Stimulated activated CD4-positive, alpha-beta T cell treated with anti-CD3 and anti-CD28 coated beads, Interleukin-4, amount 100 ng/mL, for 48 hours (primary cell): ENCODE data around the gene ZNRF3.
"Not testable (repeated sequence)": the region's sequence is repeated elsewhere in the genome, so short reads cannot be mapped to it uniquely, and the experiment has no call there.

Experiments
- DNase-seq, 2 donors: peaks; one replicate each; pipeline ENCODE4 v3.0.0-alpha.2; 2020; ENCODE audit warnings: low read depth in 2 of 2

ZNRF3 gene

GRCh38 chr22:28884747-28885350 is 1.5 kb downstream of the ZNRF3 start:
- DNase-seq = no peak

- DNase-seq = no peak
These were observed 2.6 kb downstream of the ZNRF3 start for GRCh38 chr22:28885939-28886338.

DNA sequence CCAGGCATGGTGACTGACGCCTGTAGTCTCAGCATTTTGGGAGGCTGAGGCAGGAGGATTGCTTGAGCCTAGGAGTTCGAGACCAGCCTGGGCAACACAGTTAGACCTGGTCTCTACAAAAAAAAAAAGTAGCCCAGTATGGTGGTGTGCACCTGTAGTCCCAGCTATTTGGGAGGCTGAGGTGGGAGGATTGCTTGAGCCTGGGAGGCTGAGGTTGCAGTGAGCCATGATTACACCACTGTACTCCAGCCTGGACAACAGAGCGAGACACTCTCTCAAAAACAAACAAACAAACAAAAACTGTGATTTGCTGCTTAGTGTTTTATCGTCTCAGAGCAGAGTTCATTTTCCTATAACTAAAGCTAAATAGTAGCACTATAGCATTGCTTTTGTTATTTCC is 3.3 kb downstream of the ZNRF3 start:
- DNase-seq = not testable (repeated sequence)

GRCh38 chr22:28887725-28888459 is 4.5 kb downstream of the ZNRF3 start:
- DNase-seq = no peak

GRCh38 chr22:28889478-28890024 is 6.2 kb downstream of the ZNRF3 start:
- no peak for DNase-seq

- DNase-seq = no peak
These were observed 7.9 kb downstream of the ZNRF3 start for GRCh38 chr22:28891156-28891733.

DNA sequence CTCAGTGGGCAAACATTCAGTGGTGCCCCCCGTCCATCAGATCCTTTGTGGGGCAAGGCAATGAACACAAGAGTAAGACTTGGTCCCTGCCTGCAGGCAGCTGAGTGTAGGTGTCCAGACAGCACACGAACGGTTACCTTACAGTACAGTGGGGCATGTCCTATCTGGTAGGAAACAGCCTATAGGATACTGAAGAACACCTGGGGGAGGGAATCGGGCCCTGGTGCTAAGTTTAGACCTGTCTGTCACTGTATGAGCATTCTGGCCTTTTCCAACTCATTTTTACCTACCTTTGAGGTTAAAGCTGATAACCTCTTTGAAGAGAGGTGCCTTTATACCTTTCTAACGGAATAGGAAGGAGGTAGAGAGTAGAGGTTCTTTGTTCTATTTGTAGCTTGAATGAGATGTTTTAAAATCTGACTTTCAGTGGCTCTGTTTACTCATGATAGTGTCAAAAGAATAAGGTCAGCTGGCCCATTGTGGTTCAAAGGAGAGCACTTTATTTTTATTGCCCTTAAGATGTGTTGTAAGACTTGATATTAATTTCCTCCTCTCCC is 8.9 kb downstream of the ZNRF3 start:
- no peak for DNase-seq

- no peak for DNase-seq
These were observed 10.4 kb downstream of the ZNRF3 start for GRCh38 chr22:28893810-28894209.

- no peak for DNase-seq
These were observed 11.0 kb downstream of the ZNRF3 start for GRCh38 chr22:28894334-28894733.

DNA sequence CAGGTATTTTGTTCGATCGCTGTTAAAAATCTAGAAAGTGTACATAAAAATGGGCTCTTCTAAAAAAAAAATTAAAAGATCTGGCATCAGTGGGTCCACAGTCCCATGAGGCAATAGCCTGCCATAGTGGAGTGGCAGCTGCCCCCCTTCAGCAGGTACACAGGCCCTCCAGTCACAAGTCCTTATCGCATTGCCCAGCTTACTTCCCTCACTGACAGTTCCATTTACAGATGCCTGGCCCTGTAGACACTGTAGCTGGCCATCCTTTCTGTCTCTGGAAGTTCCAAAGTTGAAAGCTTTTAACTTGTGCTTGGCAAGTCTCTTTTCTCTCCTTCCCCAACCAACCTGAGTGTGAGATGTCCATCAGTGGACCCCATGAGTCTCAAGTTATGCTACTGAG is 11.4 kb downstream of the ZNRF3 start:
- no peak for DNase-seq

DNA sequence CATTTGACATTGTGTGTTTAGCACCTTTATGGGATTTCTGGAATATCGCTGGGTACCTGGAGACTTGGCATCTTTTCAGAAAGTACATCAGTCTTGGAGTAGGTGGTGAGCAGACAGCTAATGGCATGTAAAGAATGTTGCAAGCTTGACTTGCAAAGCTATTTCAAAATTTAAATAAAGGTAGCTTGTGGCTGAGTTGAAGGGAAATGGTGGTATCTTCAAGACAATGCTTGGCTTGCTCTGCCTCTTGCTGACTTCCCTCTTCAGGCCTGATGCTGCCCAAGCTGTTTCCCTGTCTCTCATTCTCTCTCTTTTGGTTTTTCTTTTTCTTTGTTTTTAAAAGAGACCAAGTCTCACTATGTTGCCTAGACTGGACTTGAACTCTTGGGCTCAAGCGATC is 13.2 kb downstream of the ZNRF3 start:
- DNase-seq = no peak

GRCh38 chr22:28898233-28898629 is 14.9 kb downstream of the ZNRF3 start:
- DNase-seq = no peak

- no peak for DNase-seq
These were observed 16.0 kb downstream of the ZNRF3 start for GRCh38 chr22:28899199-28899853.

GRCh38 chr22:28900379-28900925 is 17.1 kb downstream of the ZNRF3 start:
- no peak for DNase-seq

DNA sequence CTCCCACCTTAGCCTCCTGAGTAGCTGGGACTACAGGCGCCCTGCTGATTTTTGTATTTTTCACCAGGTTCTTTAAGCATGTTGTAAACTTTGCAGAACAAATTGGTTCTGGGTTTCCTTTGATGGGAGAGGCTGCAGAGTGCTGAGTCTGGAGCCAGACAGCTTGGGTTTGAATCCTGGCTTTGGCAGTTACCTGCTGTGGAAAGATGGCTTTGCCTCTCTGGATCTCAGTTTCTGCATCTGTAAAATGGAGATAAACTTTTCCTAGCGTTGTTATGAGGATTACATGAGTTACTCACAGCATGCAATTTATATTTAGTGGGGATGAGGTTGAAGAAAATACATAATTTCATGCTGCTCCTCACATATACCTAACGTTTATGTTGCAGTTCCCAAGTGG is 19.1 kb downstream of the ZNRF3 start:
- DNase-seq = no peak

DNA sequence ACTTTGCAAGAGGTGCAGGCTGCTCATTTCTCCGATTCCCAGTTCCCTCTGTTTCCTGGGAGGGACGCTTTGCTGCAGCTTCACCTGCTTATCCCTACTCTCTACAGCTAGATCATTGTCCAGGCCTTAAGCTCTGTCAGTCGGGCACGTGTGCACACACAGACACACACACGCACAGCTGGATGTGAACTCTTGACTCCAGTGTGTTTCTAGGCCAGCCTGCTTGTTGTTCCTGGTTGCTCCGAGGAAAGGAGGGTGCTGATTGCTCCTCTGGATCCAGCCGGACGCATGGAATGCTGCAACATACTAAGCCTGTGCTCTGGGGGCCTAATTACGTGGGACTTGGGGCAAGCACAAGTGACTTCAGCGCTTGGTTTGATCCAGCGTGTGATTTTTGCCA is 19.7 kb downstream of the ZNRF3 start:
- no peak for DNase-seq

DNA sequence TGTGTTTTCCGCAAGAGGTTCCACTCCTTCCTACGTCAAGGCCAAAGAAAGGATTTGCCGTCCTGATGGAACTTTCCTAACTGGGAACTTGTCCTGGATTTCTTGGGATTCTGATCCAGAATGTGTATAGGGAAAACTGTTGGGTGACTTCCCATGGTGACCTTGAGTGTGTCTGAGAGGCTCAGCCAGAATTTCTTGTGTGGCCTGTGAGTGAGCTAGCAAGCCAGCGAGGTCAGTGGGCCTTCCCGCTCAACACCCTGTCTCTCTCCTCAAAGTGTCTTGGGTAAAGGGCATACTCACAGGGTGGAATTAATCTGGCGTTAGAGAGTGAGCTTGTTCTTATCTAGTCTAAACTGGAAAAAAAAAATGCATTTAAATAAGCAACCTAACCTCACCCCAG is 20.4 kb downstream of the ZNRF3 start:
- no peak for DNase-seq

DNA sequence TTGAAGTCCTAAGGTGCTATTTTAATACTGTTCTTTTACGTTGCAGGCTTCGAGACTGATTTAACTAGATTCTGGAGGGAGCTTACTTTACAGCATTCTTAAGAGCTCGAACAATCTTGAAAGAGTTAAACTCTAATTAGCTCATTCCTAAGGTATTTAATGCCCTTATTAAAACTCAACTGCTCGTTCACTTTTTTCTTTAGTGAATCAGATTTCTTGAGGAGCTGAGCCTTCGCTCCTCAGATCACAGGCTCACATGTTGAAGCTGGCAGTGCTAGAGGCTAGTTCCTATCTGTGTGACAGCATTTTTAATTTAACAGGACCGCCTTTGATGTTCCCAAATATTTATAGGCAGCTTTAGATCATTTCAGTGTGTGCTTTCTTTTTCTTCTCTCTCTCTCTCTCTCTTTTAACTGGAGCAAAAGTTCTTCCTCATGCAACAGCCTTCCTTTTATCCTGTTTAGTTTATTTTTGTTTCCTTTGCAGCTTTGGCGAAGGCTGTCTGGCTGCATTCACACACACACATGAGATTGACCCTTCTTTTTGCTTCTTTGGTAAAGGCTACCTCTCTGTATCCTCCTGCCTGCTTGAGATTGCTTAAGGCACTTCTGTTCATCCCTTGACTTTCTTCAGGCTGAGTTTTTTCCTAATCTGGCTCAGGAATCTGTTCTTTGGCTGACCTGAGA is 21.0 kb downstream of the ZNRF3 start:
- no peak for DNase-seq

DNA sequence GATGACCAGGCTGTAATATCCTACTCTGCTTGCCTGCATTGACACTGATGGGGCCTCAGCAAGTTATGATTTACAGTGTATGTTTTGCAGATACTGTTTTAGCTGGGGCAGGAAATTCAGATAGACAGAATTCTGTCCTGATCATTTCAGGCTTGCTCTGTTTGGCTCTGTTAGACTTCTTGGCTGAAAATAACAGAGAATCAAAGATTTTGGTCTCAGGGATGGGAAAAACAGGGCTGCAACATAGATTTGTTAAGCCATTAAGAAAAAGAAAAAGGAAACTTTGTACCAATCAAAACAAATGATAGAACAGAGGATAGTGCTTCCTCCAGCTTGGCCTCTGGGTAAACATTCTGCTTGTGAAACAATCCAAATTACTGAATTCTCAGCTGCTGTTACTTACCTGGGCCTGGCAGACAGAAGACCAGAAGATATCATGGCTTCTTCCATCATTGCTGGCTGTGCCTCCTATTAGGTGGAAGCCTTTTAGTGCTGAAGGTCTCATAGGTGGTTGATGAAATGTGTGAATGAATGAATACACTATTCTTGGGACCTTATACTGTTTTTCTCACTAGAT is 22.0 kb downstream of the ZNRF3 start:
- DNase-seq = no peak

DNA sequence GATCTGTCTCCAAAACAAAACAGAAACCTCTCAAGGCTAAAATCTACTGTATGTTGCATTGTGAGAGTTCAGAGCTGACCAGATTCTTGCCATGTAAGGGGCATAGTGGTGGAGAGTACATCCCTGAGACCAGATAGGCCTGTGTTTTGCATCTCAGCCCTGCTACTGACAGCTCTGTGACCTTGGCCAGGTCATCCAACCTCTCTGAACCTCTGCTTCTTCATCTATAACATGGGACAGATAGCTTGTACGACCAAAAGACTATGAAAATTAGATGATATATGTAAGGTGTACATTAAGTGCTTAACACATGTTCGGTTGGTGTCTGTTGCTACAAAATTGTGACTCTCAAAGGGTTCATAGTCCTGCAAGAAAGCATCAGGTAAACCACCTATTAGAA is 22.9 kb downstream of the ZNRF3 start:
- no peak for DNase-seq
